Gastrocnemius medialis (tissue), 4 donors: ENCODE data around the gene APOBEC3G. TPM values are rescaled to one million over a fixed set of nuclear protein-coding genes. Genes with fewer than 3 reads are reported as not detected.

Source experiments
- ATAC-seq, 2 donors: fragments of 150-250 bp; one replicate each; pipeline ENCODE4 v1.9.1; 2016
- DNase-seq, 2 donors: peaks; one replicate each; pipeline ENCODE4 v3.0.0-alpha.2; 2019
- H3K27ac ChIP-seq, 4 donors: fragments of 200-600 bp; sonication (generic); 1 replicate in 1 of 4; 2 replicates in 3 of 4; pipeline ENCODE4 v1.5.1; 2016 to 2018; ENCODE audit warnings: mild to moderate bottlenecking in 2 of 4, moderate library complexity in 1 of 4
- H3K27me3 ChIP-seq, 3 donors: fragments of 200-600 bp; sonication (generic) in 2 of 3; 1 replicate in 1 of 3; 2 replicates in 2 of 3; pipeline versions ENCODE4 v1.5.1 to v1.6.0; 2016 to 2019; ENCODE audit warnings: mild to moderate bottlenecking in 1 of 3, moderate library complexity in 1 of 3
- H3K36me3 ChIP-seq, 2 donors: fragments of 200-600 bp; sonication (generic) in 1 of 2; one replicate each; pipeline ENCODE4 v1.5.1; 2017 to 2018
- H3K4me1 ChIP-seq, 2 donors: fragments of 200-600 bp; sonication (generic) in 1 of 2; one replicate each; pipeline ENCODE4 v1.5.1; 2016 to 2017; ENCODE audit warnings: mild to moderate bottlenecking in 2 of 2
- H3K4me3 ChIP-seq, 4 donors: fragments of 200-600 bp; sonication (generic) in 3 of 4; 1 replicate in 1 of 4; 2 replicates in 3 of 4; pipeline ENCODE4 v1.5.1; 2016 to 2019; ENCODE audit warnings: mild to moderate bottlenecking in 2 of 4
- H3K9me3 ChIP-seq, 3 donors: fragments of 200-600 bp; sonication (generic) in 2 of 3; 1 replicate in 1 of 3; 2 replicates in 2 of 3; pipeline ENCODE4 v1.5.1; 2016 to 2019
- CTCF ChIP-seq, 5 experiments: fragments of 450-650 bp in 3 of 5; fragments of 200-600 bp in 2 of 5; sonication (generic) in 2 of 5; IDR thresholded peaks in 4 of 5; conservative IDR thresholded peaks in 1 of 5; 1 replicate in 4 of 5; 2 replicates in 1 of 5; pipeline ENCODE4 v1.5.1; 2016 to 2019; ENCODE audit warnings: antibody characterized with exemption in 5 of 5, mild to moderate bottlenecking in 3 of 5, moderate library complexity in 3 of 5
- POLR2A ChIP-seq, 2 donors: fragments of 450-650 bp; IDR thresholded peaks; one replicate each; pipeline ENCODE4 v1.6.1; 2017; ENCODE audit warnings: antibody characterized with exemption in 2 of 2, mild to moderate bottlenecking in 2 of 2, moderate library complexity in 2 of 2
- in situ Hi-C, 4 donors: fragments of 200-750 bp; cut with MboI; loops; one replicate each; pipeline versions ENCODE4 v1.15.0 to v1.8.0; 2017; ENCODE audit warnings: low sequenced_read_pairs in 4 of 4
- intact Hi-C: fragments of 100-400 bp; cut with DNase I; formaldehyde crosslinking; loops from one replicate; pipeline ENCODE4 v1.15.1; 2023; ENCODE audit warnings: low total_unique reads
- total RNA-seq, 4 donors: library from RNA; depleted of rRNA; stranded (reverse); fragments of >200 nt; gene quantifications; one replicate each; pipeline versions ENCODE4 v1.1.0 to v1.2.3, GENCODE V29; 2016

Gene APOBEC3G
- total RNA-seq, 4 donors from 2014 or later = 0.86 to 3.7 (median 2.5) TPM

- Histone ChIP-seq H3K9me3 (no peaks in the 10 kb centered on the region), H3K27ac (no peak overlapping the region), H3K27me3 (no peaks in the 10 kb centered on the region), H3K36me3 (peaks cover 0 to 30% of the 10 kb centered on the region in 2 donors), H3K4me3 (no peak overlapping the region), H3K4me1 (no peaks in the 10 kb centered on the region)
- intact Hi-C loops (no loop called here), in situ Hi-C loops (no loop called here)
- DNase-seq (no peak), ATAC-seq (no peak)
- TF ChIP-seq CTCF (IDR thresholded peaks at IDR 0.05 in 4 of 5, conservative IDR thresholded peaks at IDR 0.05 in 1 of 5) = no peak
- no peak for TF ChIP-seq POLR2A (IDR thresholded peaks at IDR 0.05)
These were observed 56.8 kb downstream of the APOBEC3G start for GRCh38 chr22:39133871-39134270.

GRCh38 chr22:39134366-39135091, 57.5 kb downstream of the APOBEC3G start:
- intact Hi-C loops (no loop called here), in situ Hi-C loops (no loop called here)
- no peaks in the 10 kb centered on the region for H3K9me3 ChIP-seq
- peaks cover 0 to 32% of the 10 kb centered on the region in 2 donors for H3K36me3 ChIP-seq
- H3K27ac ChIP-seq = no peak overlapping the region
- no peak overlapping the region for H3K4me3 ChIP-seq
- TF ChIP-seq POLR2A (IDR thresholded peaks at IDR 0.05) = no peak
- no peak for TF ChIP-seq CTCF (IDR thresholded peaks at IDR 0.05 in 4 of 5, conservative IDR thresholded peaks at IDR 0.05 in 1 of 5)
- ATAC-seq (no peak), DNase-seq (no peak)
- no peaks in the 10 kb centered on the region for H3K4me1 ChIP-seq
- no peaks in the 10 kb centered on the region for H3K27me3 ChIP-seq

GRCh38 chr22:39135092-39135896, 58.2 kb downstream of the APOBEC3G start:
- H3K4me1 ChIP-seq = no peaks in the 10 kb centered on the region
- no peaks in the 10 kb centered on the region for H3K9me3 ChIP-seq
- H3K27me3 ChIP-seq = no peaks in the 10 kb centered on the region
- peaks cover 0 to 32% of the 10 kb centered on the region in 2 donors for H3K36me3 ChIP-seq
- DNase-seq = no peak
- TF ChIP-seq POLR2A (IDR thresholded peaks at IDR 0.05) (no peak), CTCF (IDR thresholded peaks at IDR 0.05 in 4 of 5, conservative IDR thresholded peaks at IDR 0.05 in 1 of 5) (peak in 1 of 5 experiments; percentile 26)
- intact Hi-C loops (no loop called here), in situ Hi-C loops (no loop called here)
- H3K27ac ChIP-seq = no peak overlapping the region
- no peak overlapping the region for H3K4me3 ChIP-seq
- no peak for ATAC-seq

GRCh38 chr22:39136317-39136716, 59.2 kb downstream of the APOBEC3G start:
- in situ Hi-C loops = no loop called here
- Histone ChIP-seq H3K27me3 (no peaks in the 10 kb centered on the region), H3K4me3 (no peak overlapping the region), H3K9me3 (no peaks in the 10 kb centered on the region), H3K4me1 (no peaks in the 10 kb centered on the region), H3K36me3 (peaks cover 0 to 32% of the 10 kb centered on the region in 2 donors), H3K27ac (no peak overlapping the region)
- TF ChIP-seq CTCF (IDR thresholded peaks at IDR 0.05 in 4 of 5, conservative IDR thresholded peaks at IDR 0.05 in 1 of 5) = no peak
- no peak for TF ChIP-seq POLR2A (IDR thresholded peaks at IDR 0.05)
- intact Hi-C loops = no loop called here
- DNase-seq = no peak
- no peak for ATAC-seq

Other genes starting within 250 kb of the APOBEC3G start
- 1 to 10 TPM in 1 of 4 donors, under 1 TPM in 3; 0.25 to 5.0 (median 0.73) TPM for gene NPTXR, start 233.2 kb upstream of the APOBEC3G start, total RNA-seq
- 10 to 100 TPM in 3 of 4 donors, 1 to 10 TPM in 1; 8.4 to 21.5 (median 17.7) TPM for gene CBX6, start 205.1 kb upstream of the APOBEC3G start, total RNA-seq
- gene APOBEC3A, start 119.7 kb upstream of the APOBEC3G start, total RNA-seq = under 1 TPM in 2 of 4 donors, not detected in 2; 0.75 to 0.76 TPM
- gene APOBEC3B, start 94.9 kb upstream of the APOBEC3G start, total RNA-seq = under 1 TPM in 1 of 4 donors, not detected in 3; 0.62 TPM
- 1 to 10 TPM in 2 of 4 donors, under 1 TPM in 2; 0.58 to 1.5 (median 1.0) TPM for gene APOBEC3C, start 63.0 kb upstream of the APOBEC3G start, total RNA-seq
- under 1 TPM in 2 of 4 donors, not detected in 2; 0.19 to 0.72 TPM for gene APOBEC3D, start 56.1 kb upstream of the APOBEC3G start, total RNA-seq
- gene APOBEC3F, start 36.4 kb upstream of the APOBEC3G start, total RNA-seq = under 1 TPM in 1 of 4 donors, not detected in 3; 0.98 TPM
- gene APOBEC3H, start 20.0 kb downstream of the APOBEC3G start, total RNA-seq = not detected
- gene CBX7, start 75.4 kb downstream of the APOBEC3G start, total RNA-seq = 10 to 100 TPM; 52.4 to 78.1 (median 62.3) TPM
- gene PDGFB, start 167.7 kb downstream of the APOBEC3G start, total RNA-seq = 10 to 100 TPM in 1 of 4 donors, 1 to 10 TPM in 3; 6.0 to 20.0 (median 8.9) TPM
- gene RPL3, start 242.3 kb downstream of the APOBEC3G start, total RNA-seq = 100 to 1,000 TPM; 261 to 680 (median 391) TPM